Hematopoietic multipotent progenitor cell treated with erythropoietin and hydrocortisone succinate and interleukin-3 and kit ligand, for 8 days (in vitro differentiated cells): ENCODE results near the gene SMIM29.
A peak's percentile ranks its signal among the peaks of the same experiment; 100 is the strongest.

Experiments used
- DNase-seq: peaks from one replicate; pipeline ENCODE4 v3.0.0-alpha.2; 2015

The SMIM29 gene

GRCh38 chr6:34223956-34224940, 24.6 kb downstream of the SMIM29 start:
- peak; percentile 93 for DNase-seq

GRCh38 chr6:34223381-34223955, 25.3 kb downstream of the SMIM29 start:
- no peak for DNase-seq

DNA sequence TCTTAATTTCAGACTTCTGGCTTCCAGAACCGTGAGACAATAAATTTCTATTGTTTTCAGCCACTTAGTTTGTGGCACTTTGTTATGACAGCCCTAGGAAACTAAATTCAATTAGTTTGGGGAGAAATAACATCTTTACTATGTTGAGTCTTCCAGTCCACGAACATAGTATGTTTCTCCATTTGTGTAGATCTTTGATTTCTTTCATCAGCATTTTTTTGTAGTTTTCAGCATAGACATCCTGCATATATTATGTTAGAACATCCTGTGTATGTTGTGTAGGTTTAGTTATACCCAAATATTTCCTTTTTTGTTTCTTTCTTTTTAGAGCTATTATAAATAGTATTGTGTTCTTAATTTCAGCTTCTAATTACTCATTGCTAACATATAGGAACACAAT, 30.1 kb downstream of the SMIM29 start:
- no peak for DNase-seq

GRCh38 chr6:34213772-34214171, 35.0 kb downstream of the SMIM29 start:
- DNase-seq, result no peak

DNA sequence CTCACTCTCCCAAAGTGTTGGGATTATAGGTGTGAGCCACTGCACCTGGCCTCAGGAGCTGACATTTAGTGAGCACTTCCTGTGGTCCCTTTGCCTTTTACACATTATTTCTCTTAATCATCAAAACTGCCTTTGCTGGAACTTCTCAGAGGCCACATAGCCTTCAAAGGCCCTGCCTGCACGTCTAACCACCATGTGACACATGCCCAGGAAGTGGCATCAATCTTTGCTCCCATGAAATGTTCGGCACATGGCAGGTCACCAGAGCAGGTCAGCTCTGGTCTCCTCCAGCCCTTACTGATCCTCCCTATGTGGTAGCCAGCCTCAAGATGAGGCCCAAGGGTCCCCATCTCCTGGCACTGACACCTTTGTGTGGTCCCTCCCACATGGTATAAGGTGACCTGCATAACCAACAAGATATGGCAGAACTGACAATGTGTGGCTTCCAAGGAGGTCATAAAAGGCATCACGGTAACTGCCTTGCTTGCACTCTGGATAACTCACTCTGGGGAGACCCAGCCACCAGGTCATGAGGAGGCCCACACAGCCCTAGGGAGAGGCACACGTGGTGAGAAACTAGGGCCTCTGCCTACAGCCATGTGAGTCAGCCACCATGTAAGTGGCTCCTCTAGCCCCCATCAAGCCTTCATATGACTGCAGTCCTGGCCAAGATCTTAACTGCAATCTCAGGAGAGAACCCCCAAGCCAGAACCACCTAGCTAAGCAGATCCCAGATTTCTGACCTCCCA, 40.9 kb downstream of the SMIM29 start:
- DNase-seq, result no peak

GRCh38 chr6:34206726-34207125, 42.1 kb downstream of the SMIM29 start:
- DNase-seq, result no peak

- DNase-seq, result no peak
These were observed 42.9 kb downstream of the SMIM29 start for GRCh38 chr6:34205916-34206315.

DNA sequence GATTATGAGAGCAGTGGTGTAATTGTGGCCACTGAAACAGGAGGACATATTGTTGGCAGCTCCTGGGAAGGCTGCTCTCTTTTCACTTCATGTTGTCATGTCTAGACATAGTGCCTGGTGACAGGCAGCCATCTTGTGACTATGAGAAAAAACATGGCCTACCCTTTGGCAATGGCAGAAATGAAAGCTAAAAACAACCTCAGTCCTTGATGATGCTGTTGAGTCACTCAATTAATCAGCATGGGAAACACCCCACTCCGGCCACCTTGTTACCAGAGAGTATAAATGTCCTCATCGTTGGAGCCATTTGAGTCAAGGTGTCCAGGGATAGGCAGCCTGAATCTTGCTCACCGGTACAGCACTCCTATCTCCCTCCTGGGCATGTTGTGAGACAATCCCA, 43.3 kb downstream of the SMIM29 start:
- no peak for DNase-seq

DNA sequence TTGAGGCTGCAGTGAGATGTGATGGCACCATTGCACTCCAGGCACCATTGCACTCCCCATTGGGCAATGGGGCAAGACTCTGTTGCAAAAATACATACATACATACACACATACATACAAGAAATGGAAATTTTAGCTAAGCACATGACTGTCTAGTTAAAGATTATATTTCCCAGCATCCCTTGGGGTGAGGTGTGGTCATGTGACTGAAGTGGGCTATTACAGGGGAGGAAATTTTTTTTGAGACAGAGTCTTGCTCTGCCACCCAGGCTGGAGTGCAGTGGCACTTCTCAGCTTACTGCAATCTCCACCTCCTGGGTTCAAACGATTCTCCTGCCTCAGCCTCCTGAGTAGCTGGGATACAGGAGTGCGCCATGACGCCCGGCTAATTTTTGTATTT, 44.1 kb downstream of the SMIM29 start:
- DNase-seq, result no peak

DNA sequence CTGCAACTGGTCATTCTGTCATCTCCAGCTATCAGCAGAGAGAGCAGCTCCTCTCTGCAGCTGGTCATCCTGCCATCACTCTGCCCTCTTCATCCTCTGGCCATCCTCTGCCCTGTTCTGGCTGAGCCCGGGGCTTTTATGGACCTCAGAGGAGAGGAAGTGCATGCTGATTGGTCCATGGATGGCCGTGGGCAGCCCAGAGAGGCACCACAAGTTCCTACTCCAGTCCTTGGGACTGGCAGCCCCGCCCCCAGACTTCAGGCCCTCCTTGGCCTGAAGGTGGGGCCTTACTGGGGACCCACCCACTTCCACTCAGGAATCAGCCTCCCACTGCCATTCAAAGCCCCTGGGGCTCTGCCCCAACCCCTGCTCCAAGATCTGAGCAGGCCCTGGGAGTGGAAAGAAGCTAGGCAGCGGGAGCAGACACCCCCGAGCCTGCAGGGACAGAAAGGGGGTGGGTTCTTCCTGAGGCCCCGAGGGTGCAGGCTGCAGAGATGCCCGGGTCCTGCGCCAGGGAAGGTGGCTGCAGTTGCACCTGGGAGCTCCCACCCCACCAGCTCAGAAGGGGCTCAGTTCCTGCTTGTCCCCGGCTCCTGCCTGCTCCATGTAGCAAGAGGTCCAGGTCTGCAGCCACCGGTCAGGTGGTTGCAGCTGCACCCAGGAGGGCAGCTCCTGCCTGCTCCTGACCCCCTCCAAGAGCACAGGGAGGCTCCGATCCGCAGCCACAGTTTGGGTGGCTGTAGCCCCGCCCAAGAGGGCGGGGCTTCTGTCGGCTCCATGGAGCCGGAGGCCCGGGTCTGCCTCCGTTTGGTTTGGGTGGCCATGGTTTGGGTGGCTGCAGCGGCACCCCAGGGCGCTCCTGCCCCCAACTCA, 46.2 kb downstream of the SMIM29 start:
- no peak for DNase-seq

- DNase-seq, result no peak
These were observed 47.2 kb downstream of the SMIM29 start for GRCh38 chr6:34201455-34202107.

DNA sequence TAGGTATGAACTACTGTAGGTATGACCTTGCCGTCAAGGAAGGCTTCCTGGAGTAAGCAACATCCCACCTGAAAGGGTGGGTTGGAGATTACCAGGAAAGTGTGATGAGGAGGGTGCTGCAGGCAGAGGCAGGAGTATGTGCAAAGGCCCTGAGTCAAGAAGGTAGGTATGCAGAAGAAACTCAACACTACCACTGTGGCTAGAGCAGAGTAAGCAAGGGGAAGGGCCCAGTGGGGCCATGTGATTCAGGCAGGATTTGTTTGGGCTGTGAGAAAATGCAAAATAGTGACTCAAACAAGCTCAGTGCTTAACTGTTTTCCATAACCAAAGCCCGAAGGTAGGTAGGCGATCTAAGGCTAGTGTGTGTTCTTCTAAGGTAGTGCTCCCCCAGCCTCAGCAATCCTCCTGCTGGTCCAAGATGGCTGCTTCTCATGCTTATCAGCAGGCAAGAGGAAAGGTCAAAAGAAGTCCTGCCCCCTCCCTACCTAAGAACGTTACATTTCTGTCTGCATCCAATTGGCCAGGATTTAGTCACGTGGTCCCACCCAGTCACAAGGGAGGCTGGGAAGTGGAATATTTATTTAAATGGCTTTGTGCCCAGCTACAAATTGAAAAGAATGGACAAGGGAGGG, 48.4 kb downstream of the SMIM29 start:
- DNase-seq, result peak; percentile 37

DNA sequence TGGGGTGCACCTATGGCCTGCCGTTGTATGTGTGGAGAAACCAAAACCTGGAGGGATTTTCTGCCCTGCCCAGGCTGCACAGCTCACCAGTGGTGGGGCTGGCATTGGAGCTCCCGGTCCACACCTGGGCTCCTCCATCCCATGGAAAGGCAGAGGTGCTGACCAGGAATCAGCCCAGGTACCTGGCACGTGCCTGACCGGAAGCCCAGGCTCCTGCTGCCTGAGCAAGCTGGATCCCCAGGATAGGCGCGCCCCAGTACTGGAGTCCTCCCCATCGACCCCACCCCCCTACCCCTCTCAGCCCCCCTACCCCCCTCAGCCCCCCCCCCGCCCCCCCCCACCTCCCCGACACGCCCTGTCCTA, 52.0 kb downstream of the SMIM29 start:
- no peak for DNase-seq
